GM12878 (cell line): ENCODE measurements around the gene COX6B2. TPM values are rescaled to one million over a fixed set of nuclear protein-coding genes. Genes with fewer than 3 reads are reported as not detected.
A peak's percentile ranks its signal among the peaks of the same experiment; 100 is the strongest.

ENCODE experiments used
- BMI1 ChIP-seq: fragments of 450-650 bp; IDR thresholded peaks from 2 replicates; pipeline ENCODE4 v1.6.1; 2016; ENCODE audit warnings: mild to moderate bottlenecking, moderate library complexity, borderline replicate concordance
- CBX3 ChIP-seq: fragments of 200-600 bp; sonication (generic); IDR thresholded peaks from 2 replicates; pipeline ENCODE4 v1.6.1; 2016; ENCODE audit warnings: low read depth, borderline replicate concordance
- NFIC ChIP-seq: IDR thresholded peaks from 2 replicates; pipeline ENCODE4 v1.6.1; 2012; ENCODE audit warnings: low read depth, mild to moderate bottlenecking, inconsistent platforms, low read length, moderate library complexity
- NFYB ChIP-seq: IDR thresholded peaks from 2 replicates; pipeline ENCODE4 v1.6.1; 2011; ENCODE audit warnings: low read depth, mild to moderate bottlenecking, low read length, improper control_type of control experiment, moderate library complexity; ENCODE audit not compliant: insufficient read depth
- NR2F1 ChIP-seq: fragments of 450-650 bp; conservative IDR thresholded peaks from 2 replicates; pipeline ENCODE4 v1.6.1; 2017; ENCODE audit warnings: mild to moderate bottlenecking
- SIN3A ChIP-seq: IDR thresholded peaks from 2 replicates; pipeline ENCODE4 v1.6.1; 2012; ENCODE audit warnings: low read depth, low read length, improper control_type of control experiment
- SMC3 ChIP-seq: IDR thresholded peaks from 2 replicates; pipeline ENCODE4 v1.6.1; 2011; ENCODE audit warnings: low read length, improper control_type of control experiment, borderline replicate concordance
- STAT1 ChIP-seq: fragments of 450-650 bp; conservative IDR thresholded peaks from 2 replicates; pipeline ENCODE4 v1.6.1; 2014; ENCODE audit warnings: antibody characterized with exemption, mild to moderate bottlenecking
- TCF3 ChIP-seq: IDR thresholded peaks from 2 replicates; pipeline ENCODE4 v1.6.1; 2012; ENCODE audit warnings: low read depth, mild to moderate bottlenecking, low read length, borderline replicate concordance; ENCODE audit not compliant: insufficient read depth
- ZNF217 ChIP-seq: fragments of 450-650 bp; IDR thresholded peaks from 2 replicates; pipeline ENCODE4 v1.6.1; 2017; ENCODE audit warnings: antibody characterized with exemption, mild to moderate bottlenecking
- ZNF384 ChIP-seq: IDR thresholded peaks from 2 replicates; pipeline ENCODE4 v1.6.1; 2012; ENCODE audit warnings: low read depth, mild to moderate bottlenecking, low read length, improper control_type of control experiment, borderline replicate concordance
- ZZZ3 ChIP-seq: IDR thresholded peaks from 2 replicates; pipeline ENCODE4 v1.6.1; 2011; ENCODE audit warnings: low read depth; ENCODE audit not compliant: control insufficient read depth, insufficient read length
- polyA plus RNA-seq, 11 experiments: library from polyadenylated mRNA; depleted of rRNA in 4 of 11; unstranded in 6 of 11; stranded (reverse) in 5 of 11; fragments of >200 nt; fragmentation: Nextera tagmentation in 4 of 11; fragmentation: Illumina TruSeq in 1 of 11; extraction: Ambion mirVana in 4 of 11; extraction: Trizol in 1 of 11; gene quantifications; 1 replicate in 1 of 11; 2 replicates in 10 of 11; pipeline versions ENCODE4 v1.2.1 to v1.2.3, GENCODE V29; 2011 to 2016; ENCODE audit warnings: inconsistent platforms in 2 of 11, missing spikeins in 2 of 11, low read depth in 1 of 11
- total RNA-seq, 4 experiments: library from RNA; depleted of rRNA in 3 of 4; stranded (reverse); fragments of >200 nt in 3 of 4; fragmentation: Illumina TruSeq in 1 of 4; extraction: Trizol in 1 of 4; gene quantifications; 2 replicates each; pipeline versions ENCODE4 v1.2.1 to v1.2.3, GENCODE V29; 2013 to 2021
- TF ChIP-seq, protein P1 (sequence below): fragments of 450-650 bp; IDR thresholded peaks from 2 replicates; pipeline ENCODE4 v1.6.1; 2017; ENCODE audit warnings: antibody characterized with exemption, mild to moderate bottlenecking, moderate library complexity
- TF ChIP-seq, protein P2 (sequence below): fragments of 450-650 bp; IDR thresholded peaks from 2 replicates; pipeline ENCODE4 v1.6.1; 2017; ENCODE audit warnings: low read depth, mild to moderate bottlenecking, moderate library complexity
- TF ChIP-seq, protein P3 (sequence below): fragments of 450-650 bp; IDR thresholded peaks from 2 replicates; pipeline ENCODE4 v1.6.1; 2017; ENCODE audit warnings: mild to moderate bottlenecking
- TF ChIP-seq, protein P4 (sequence below): IDR thresholded peaks from 2 replicates; pipeline ENCODE4 v1.6.1; 2011; ENCODE audit warnings: borderline replicate concordance, low read depth, mild to moderate bottlenecking, moderate library complexity, low read length; ENCODE audit not compliant: insufficient read depth, poor library complexity, severe bottlenecking
- TF ChIP-seq, protein P5 (sequence below): fragments of 450-650 bp; formaldehyde crosslinking; IDR thresholded peaks from 2 replicates; pipeline ENCODE4 v1.4.0; 2020; ENCODE audit warnings: mild to moderate bottlenecking, moderate library complexity

Gene COX6B2
- total and polyA plus RNA-seq, 10 of the 15 experiments (the other 5 are each of a cell fraction or from before 2014, with no cell fraction given) = 0.05 to 0.08 (median 0.07) TPM; not detected in 6

DNA sequence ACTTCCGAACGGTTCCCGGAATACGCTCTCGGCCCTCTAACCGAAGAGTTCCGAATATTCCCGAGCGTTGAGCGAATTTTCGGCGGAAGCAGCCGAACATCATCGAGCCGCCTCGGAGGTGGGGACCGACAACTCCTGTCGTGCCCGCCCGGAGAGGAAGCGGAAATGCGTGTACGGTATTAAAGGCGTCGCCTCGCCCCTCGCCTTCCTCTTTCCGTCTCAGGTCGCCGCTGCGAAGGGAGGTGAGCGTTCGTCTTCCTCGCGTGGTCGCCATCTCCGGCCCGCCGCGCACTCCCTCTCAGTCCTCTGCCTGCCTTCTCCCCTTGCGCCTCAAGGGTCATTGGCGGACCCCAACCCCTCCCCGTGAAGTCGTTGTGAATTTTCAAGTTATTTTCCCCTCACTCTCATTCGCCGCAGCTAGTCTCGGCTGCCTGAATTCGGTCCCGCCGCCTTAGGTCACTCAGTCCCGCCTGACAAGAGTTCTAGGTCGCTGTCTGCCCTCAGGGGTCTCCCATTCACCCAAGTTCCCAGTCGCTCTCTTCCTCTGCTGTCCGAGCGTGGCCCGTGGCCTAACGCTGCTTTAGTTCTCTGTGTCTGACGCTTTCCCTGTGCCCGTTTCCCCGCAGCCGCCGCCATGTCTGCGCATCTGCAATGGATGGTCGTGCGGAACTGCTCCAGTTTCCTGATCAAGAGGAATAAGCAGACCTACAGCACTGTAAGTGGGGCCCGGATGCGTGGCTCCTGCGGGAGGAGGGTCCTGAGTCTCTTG, 31.4 kb upstream of the COX6B2 start, which contains the start of gene RPL28 (continued):
- TF ChIP-seq, protein P1, sequence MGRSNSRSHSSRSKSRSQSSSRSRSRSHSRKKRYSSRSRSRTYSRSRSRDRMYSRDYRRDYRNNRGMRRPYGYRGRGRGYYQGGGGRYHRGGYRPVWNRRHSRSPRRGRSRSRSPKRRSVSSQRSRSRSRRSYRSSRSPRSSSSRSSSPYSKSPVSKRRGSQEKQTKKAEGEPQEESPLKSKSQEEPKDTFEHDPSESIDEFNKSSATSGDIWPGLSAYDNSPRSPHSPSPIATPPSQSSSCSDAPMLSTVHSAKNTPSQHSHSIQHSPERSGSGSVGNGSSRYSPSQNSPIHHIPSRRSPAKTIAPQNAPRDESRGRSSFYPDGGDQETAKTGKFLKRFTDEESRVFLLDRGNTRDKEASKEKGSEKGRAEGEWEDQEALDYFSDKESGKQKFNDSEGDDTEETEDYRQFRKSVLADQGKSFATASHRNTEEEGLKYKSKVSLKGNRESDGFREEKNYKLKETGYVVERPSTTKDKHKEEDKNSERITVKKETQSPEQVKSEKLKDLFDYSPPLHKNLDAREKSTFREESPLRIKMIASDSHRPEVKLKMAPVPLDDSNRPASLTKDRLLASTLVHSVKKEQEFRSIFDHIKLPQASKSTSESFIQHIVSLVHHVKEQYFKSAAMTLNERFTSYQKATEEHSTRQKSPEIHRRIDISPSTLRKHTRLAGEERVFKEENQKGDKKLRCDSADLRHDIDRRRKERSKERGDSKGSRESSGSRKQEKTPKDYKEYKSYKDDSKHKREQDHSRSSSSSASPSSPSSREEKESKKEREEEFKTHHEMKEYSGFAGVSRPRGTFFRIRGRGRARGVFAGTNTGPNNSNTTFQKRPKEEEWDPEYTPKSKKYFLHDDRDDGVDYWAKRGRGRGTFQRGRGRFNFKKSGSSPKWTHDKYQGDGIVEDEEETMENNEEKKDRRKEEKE = no peak; the same call in 1 of the 2 replicates
- TF ChIP-seq NR2F1 = 0 out of 2 replicates have a peak, but pooled peaks have one; percentile 20
- peak; percentile 93; the same call in 1 of the 2 replicates for TF ChIP-seq TCF3
- TF ChIP-seq, protein P2, sequence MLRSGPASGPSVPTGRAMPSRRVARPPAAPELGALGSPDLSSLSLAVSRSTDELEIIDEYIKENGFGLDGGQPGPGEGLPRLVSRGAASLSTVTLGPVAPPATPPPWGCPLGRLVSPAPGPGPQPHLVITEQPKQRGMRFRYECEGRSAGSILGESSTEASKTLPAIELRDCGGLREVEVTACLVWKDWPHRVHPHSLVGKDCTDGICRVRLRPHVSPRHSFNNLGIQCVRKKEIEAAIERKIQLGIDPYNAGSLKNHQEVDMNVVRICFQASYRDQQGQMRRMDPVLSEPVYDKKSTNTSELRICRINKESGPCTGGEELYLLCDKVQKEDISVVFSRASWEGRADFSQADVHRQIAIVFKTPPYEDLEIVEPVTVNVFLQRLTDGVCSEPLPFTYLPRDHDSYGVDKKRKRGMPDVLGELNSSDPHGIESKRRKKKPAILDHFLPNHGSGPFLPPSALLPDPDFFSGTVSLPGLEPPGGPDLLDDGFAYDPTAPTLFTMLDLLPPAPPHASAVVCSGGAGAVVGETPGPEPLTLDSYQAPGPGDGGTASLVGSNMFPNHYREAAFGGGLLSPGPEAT = peak; percentile 51; the same call in 1 of the 2 replicates
- no peak for TF ChIP-seq CBX3
- no peak for TF ChIP-seq NFYB
- TF ChIP-seq SIN3A = peak; percentile 96
- TF ChIP-seq, protein P3, sequence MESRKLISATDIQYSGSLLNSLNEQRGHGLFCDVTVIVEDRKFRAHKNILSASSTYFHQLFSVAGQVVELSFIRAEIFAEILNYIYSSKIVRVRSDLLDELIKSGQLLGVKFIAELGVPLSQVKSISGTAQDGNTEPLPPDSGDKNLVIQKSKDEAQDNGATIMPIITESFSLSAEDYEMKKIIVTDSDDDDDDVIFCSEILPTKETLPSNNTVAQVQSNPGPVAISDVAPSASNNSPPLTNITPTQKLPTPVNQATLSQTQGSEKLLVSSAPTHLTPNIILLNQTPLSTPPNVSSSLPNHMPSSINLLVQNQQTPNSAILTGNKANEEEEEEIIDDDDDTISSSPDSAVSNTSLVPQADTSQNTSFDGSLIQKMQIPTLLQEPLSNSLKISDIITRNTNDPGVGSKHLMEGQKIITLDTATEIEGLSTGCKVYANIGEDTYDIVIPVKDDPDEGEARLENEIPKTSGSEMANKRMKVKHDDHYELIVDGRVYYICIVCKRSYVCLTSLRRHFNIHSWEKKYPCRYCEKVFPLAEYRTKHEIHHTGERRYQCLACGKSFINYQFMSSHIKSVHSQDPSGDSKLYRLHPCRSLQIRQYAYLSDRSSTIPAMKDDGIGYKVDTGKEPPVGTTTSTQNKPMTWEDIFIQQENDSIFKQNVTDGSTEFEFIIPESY = no peak
- no peak for TF ChIP-seq NFIC
- no peak for TF ChIP-seq STAT1
- TF ChIP-seq, protein P4, sequence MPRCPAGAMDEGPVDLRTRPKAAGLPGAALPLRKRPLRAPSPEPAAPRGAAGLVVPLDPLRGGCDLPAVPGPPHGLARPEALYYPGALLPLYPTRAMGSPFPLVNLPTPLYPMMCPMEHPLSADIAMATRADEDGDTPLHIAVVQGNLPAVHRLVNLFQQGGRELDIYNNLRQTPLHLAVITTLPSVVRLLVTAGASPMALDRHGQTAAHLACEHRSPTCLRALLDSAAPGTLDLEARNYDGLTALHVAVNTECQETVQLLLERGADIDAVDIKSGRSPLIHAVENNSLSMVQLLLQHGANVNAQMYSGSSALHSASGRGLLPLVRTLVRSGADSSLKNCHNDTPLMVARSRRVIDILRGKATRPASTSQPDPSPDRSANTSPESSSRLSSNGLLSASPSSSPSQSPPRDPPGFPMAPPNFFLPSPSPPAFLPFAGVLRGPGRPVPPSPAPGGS = peak; percentile 69
- TF ChIP-seq ZZZ3 = no peak
- no peak for TF ChIP-seq ZNF384
- no peak for TF ChIP-seq BMI1
- TF ChIP-seq ZNF217 = no peak
- no peak for TF ChIP-seq SMC3
- TF ChIP-seq, protein P5, sequence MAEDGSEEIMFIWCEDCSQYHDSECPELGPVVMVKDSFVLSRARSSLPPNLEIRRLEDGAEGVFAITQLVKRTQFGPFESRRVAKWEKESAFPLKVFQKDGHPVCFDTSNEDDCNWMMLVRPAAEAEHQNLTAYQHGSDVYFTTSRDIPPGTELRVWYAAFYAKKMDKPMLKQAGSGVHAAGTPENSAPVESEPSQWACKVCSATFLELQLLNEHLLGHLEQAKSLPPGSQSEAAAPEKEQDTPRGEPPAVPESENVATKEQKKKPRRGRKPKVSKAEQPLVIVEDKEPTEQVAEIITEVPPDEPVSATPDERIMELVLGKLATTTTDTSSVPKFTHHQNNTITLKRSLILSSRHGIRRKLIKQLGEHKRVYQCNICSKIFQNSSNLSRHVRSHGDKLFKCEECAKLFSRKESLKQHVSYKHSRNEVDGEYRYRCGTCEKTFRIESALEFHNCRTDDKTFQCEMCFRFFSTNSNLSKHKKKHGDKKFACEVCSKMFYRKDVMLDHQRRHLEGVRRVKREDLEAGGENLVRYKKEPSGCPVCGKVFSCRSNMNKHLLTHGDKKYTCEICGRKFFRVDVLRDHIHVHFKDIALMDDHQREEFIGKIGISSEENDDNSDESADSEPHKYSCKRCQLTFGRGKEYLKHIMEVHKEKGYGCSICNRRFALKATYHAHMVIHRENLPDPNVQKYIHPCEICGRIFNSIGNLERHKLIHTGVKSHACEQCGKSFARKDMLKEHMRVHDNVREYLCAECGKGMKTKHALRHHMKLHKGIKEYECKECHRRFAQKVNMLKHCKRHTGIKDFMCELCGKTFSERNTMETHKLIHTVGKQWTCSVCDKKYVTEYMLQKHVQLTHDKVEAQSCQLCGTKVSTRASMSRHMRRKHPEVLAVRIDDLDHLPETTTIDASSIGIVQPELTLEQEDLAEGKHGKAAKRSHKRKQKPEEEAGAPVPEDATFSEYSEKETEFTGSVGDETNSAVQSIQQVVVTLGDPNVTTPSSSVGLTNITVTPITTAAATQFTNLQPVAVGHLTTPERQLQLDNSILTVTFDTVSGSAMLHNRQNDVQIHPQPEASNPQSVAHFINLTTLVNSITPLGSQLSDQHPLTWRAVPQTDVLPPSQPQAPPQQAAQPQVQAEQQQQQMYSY (CRISPR knock-in tag) = no peak
